GM12872 (cell line): ENCODE results near the gene SH3RF3.

ENCODE experiments used
- CTCF ChIP-seq: IDR thresholded peaks from 3 replicates; pipeline ENCODE4 v1.5.1; 2011; ENCODE audit warnings: low read depth, mild to moderate bottlenecking, low read length, moderate library complexity; ENCODE audit not compliant: insufficient read depth

The SH3RF3 gene

GRCh38 chr2:109164311-109164710 is 35.3 kb downstream of the SH3RF3 start:
- TF ChIP-seq CTCF: no peak

GRCh38 chr2:109164739-109165221 is 35.8 kb downstream of the SH3RF3 start:
- TF ChIP-seq CTCF: no peak

- TF ChIP-seq CTCF: no peak
These were observed 37.8 kb downstream of the SH3RF3 start for GRCh38 chr2:109166811-109167210.

GRCh38 chr2:109168086-109168485 is 39.1 kb downstream of the SH3RF3 start:
- no peak for TF ChIP-seq CTCF

GRCh38 chr2:109168716-109169115 is 39.7 kb downstream of the SH3RF3 start:
- TF ChIP-seq CTCF: no peak

GRCh38 chr2:109170645-109171044 is 41.6 kb downstream of the SH3RF3 start:
- no peak for TF ChIP-seq CTCF

- no peak for TF ChIP-seq CTCF
These were observed 42.7 kb downstream of the SH3RF3 start for GRCh38 chr2:109171444-109172334.
